ENCODE data around the gene PHOX2A.
A peak's percentile ranks its signal among the peaks of the same experiment; 100 is the strongest.
"Not testable (repeated sequence)": the region's sequence is repeated elsewhere in the genome, so short reads cannot be mapped to it uniquely, and the experiment has no call there.

Gene PHOX2A

GRCh38 chr11:72222106-72222891 lies 21.7 kb downstream of the PHOX2A start:
- no peak for DNase-seq (ENCODE audit: low read depth)

GRCh38 chr11:72221386-72222075 lies 22.4 kb downstream of the PHOX2A start:
- no peak for DNase-seq (ENCODE audit: low read depth)

- no peak for DNase-seq (ENCODE audit: low read depth)
Observed at GRCh38 chr11:72220696-72221363, 23.1 kb downstream of the PHOX2A start.

- no peak for DNase-seq (ENCODE audit: low read depth)
Observed at GRCh38 chr11:72218251-72218745, 25.7 kb downstream of the PHOX2A start.

- DNase-seq (ENCODE audit: low read depth), result no peak
Observed at GRCh38 chr11:72217841-72218240, 26.1 kb downstream of the PHOX2A start.

GRCh38 chr11:72216638-72217037 lies 27.3 kb downstream of the PHOX2A start, which contains the start of gene FOLR2:
FOLR2 (plus strand) TSS chr11:72216794; CDS start chr11:72218585, 1,791 bp downstream.
- no peak for DNase-seq (ENCODE audit: low read depth)

- DNase-seq (ENCODE audit: low read depth), result no peak
Observed at GRCh38 chr11:72209101-72209500, 34.9 kb downstream of the PHOX2A start.

GRCh38 chr11:72208281-72208680 lies 35.7 kb downstream of the PHOX2A start:
- DNase-seq (ENCODE audit: low read depth), result no peak

GRCh38 chr11:72206794-72207193 lies 37.2 kb downstream of the PHOX2A start:
- not testable (repeated sequence) for DNase-seq (ENCODE audit: low read depth)

GRCh38 chr11:72204886-72205285 lies 39.1 kb downstream of the PHOX2A start:
- DNase-seq (ENCODE audit: low read depth), result no peak

GRCh38 chr11:72203163-72203562 lies 40.8 kb downstream of the PHOX2A start:
- DNase-seq (ENCODE audit: low read depth), result no peak

GRCh38 chr11:72202571-72202970 lies 41.4 kb downstream of the PHOX2A start:
- DNase-seq (ENCODE audit: low read depth), result no peak

GRCh38 chr11:72201445-72201844 lies 42.5 kb downstream of the PHOX2A start:
- not testable (repeated sequence) for DNase-seq (ENCODE audit: low read depth)

- DNase-seq (ENCODE audit: low read depth), result no peak
Observed at GRCh38 chr11:72195518-72196270, 48.3 kb downstream of the PHOX2A start.

GRCh38 chr11:72191961-72192381 lies 52.0 kb downstream of the PHOX2A start, which contains the start of gene FOLR1:
FOLR1 (plus strand) TSS chr11:72192140; CDS start chr11:72192174, 34 bp downstream.
- DNase-seq (ENCODE audit: low read depth), result peak; percentile 36

GRCh38 chr11:72190631-72191071 lies 53.3 kb downstream of the PHOX2A start:
- no peak for DNase-seq (ENCODE audit: low read depth)

GRCh38 chr11:72189455-72190250 lies 54.3 kb downstream of the PHOX2A start:
- no peak for DNase-seq (ENCODE audit: low read depth)

Measured in ELR (cell line).